GM21515 (cell line): Measurements from ENCODE around the gene MRPL48.
"Not testable (repeated sequence)": the region's sequence is repeated elsewhere in the genome, so short reads cannot be mapped to it uniquely, and the experiment has no call there.

Experiments used
- ATAC-seq: cut with Tn5 transposase; IDR thresholded peaks from one replicate; pipeline ENCODE4 v1.9.1; 2021; ENCODE audit not compliant: unreplicated experiment

The MRPL48 gene

GRCh38 chr11:73787643-73788558 is at the start of gene MRPL48:
Gene MRPL48 (plus strand): TSS chr11:73787874. CDS start chr11:73787972, 98 bp downstream.
- peak; percentile 90 for ATAC-seq

GRCh38 chr11:73743045-73743444 is 44.6 kb upstream of the MRPL48 start:
- ATAC-seq: no peak

GRCh38 chr11:73746701-73747100 is 41.0 kb upstream of the MRPL48 start:
- no peak for ATAC-seq

GRCh38 chr11:73747762-73748161 is 39.9 kb upstream of the MRPL48 start:
- no peak for ATAC-seq

- ATAC-seq: no peak
Observed at GRCh38 chr11:73748300-73748699, 39.4 kb upstream of the MRPL48 start.

GRCh38 chr11:73749118-73749517 is 38.6 kb upstream of the MRPL48 start:
- ATAC-seq: no peak

GRCh38 chr11:73750228-73750627 is 37.4 kb upstream of the MRPL48 start:
- no peak for ATAC-seq

- not testable (repeated sequence) for ATAC-seq
Observed at GRCh38 chr11:73750862-73751261, 36.8 kb upstream of the MRPL48 start.

GRCh38 chr11:73752216-73752867 is 35.3 kb upstream of the MRPL48 start:
- no peak for ATAC-seq

GRCh38 chr11:73752903-73753302 is 34.8 kb upstream of the MRPL48 start:
- no peak for ATAC-seq

- ATAC-seq: no peak
Observed at GRCh38 chr11:73753938-73754337, 33.7 kb upstream of the MRPL48 start.

GRCh38 chr11:73755670-73756069 is 32.0 kb upstream of the MRPL48 start:
- no peak for ATAC-seq

- ATAC-seq: no peak
Observed at GRCh38 chr11:73757598-73757997, 30.1 kb upstream of the MRPL48 start.

- ATAC-seq: no peak
Observed at GRCh38 chr11:73758451-73758850, 29.2 kb upstream of the MRPL48 start.

GRCh38 chr11:73759610-73760134 is 28.0 kb upstream of the MRPL48 start:
- ATAC-seq: no peak

- ATAC-seq: no peak
Observed at GRCh38 chr11:73760135-73760678, 27.5 kb upstream of the MRPL48 start.

- ATAC-seq: peak; percentile 89
Observed at GRCh38 chr11:73760679-73761402, 26.8 kb upstream of the MRPL48 start, which contains the start of gene RAB6A. Gene RAB6A (minus strand): TSS chr11:73761074. CDS start chr11:73760635, 439 bp downstream.

- peak; percentile 2 for ATAC-seq
Observed at GRCh38 chr11:73761403-73761945, 26.2 kb upstream of the MRPL48 start.

- ATAC-seq: no peak
Observed at GRCh38 chr11:73762732-73763131, 24.9 kb upstream of the MRPL48 start.

- no peak for ATAC-seq
Observed at GRCh38 chr11:73766763-73767162, 20.9 kb upstream of the MRPL48 start.

GRCh38 chr11:73770811-73771210 is 16.9 kb upstream of the MRPL48 start:
- not testable (repeated sequence) for ATAC-seq
